Liver (tissue), 9 donors: ENCODE measurements around the gene GATA5. TPM values are rescaled to one million over a fixed set of nuclear protein-coding genes. Genes with fewer than 3 reads are reported as not detected.

Experiments used
- DNase-seq: peaks from one replicate; pipeline ENCODE4 v3.0.0-alpha.2; 2017; ENCODE audit warnings: low spot score
- H3K27ac ChIP-seq, 2 donors: one replicate each; pipeline ENCODE4 v1.7.0; 2013; ENCODE audit warnings: inconsistent platforms in 2 of 2, low read length in 2 of 2, control low read depth in 1 of 2, low read depth in 1 of 2, mild to moderate bottlenecking in 1 of 2
- H3K27me3 ChIP-seq, 4 donors: one replicate each; pipeline versions ENCODE4 v1.6.1 to v1.7.0; 2013; ENCODE audit warnings: low read length in 3 of 4, inconsistent platforms in 1 of 4, mild to moderate bottlenecking in 1 of 4, moderate library complexity in 1 of 4; ENCODE audit not compliant: control insufficient read depth in 4 of 4, insufficient read depth in 4 of 4
- H3K36me3 ChIP-seq, 4 donors: one replicate each; pipeline versions ENCODE4 v1.6.1 to v1.7.0; 2013; ENCODE audit warnings: low read length in 3 of 4, mild to moderate bottlenecking in 3 of 4, low read depth in 1 of 4, moderate library complexity in 1 of 4; ENCODE audit not compliant: control insufficient read depth in 4 of 4, insufficient read depth in 3 of 4
- H3K4me1 ChIP-seq, 4 donors: one replicate each; pipeline versions ENCODE4 v1.6.1 to v1.7.0; 2013; ENCODE audit warnings: low read length in 3 of 4, mild to moderate bottlenecking in 3 of 4, moderate library complexity in 1 of 4; ENCODE audit not compliant: control insufficient read depth in 4 of 4, insufficient read depth in 4 of 4
- H3K4me3 ChIP-seq, 3 donors: one replicate each; pipeline versions ENCODE4 v1.6.1 to v1.7.0; 2013; ENCODE audit warnings: low read length in 3 of 3, control low read depth in 1 of 3, low read depth in 1 of 3, mild to moderate bottlenecking in 1 of 3
- H3K9ac ChIP-seq, 2 donors: one replicate each; pipeline ENCODE4 v1.7.0; 2013; ENCODE audit warnings: low read length in 2 of 2, mild to moderate bottlenecking in 2 of 2, moderate library complexity in 2 of 2, control low read depth in 1 of 2, low read depth in 1 of 2
- H3K9me3 ChIP-seq, 4 donors: one replicate each; pipeline versions ENCODE4 v1.6.1 to v1.7.0; 2013; ENCODE audit warnings: low read length in 3 of 4; ENCODE audit not compliant: control insufficient read depth in 4 of 4
- ATF3 ChIP-seq: IDR thresholded peaks from 2 replicates; pipeline ENCODE4 v1.6.1; 2016; ENCODE audit warnings: antibody characterized with exemption
- CTCF ChIP-seq: fragments of 150-350 bp; IDR thresholded peaks from 2 replicates; pipeline ENCODE4 v1.5.1; 2017; ENCODE audit warnings: improper control_type of control experiment, low read depth, low read length; ENCODE audit not compliant: missing input control
- EGR1 ChIP-seq, 2 donors: IDR thresholded peaks; 2 replicates each; pipeline ENCODE4 v1.6.1; 2016 to 2018; ENCODE audit warnings: antibody characterized with exemption in 2 of 2, low read depth in 2 of 2
- FOXA1 ChIP-seq: IDR thresholded peaks from 2 replicates; pipeline ENCODE4 v1.6.1; 2016; ENCODE audit warnings: antibody characterized with exemption
- FOXA2 ChIP-seq: IDR thresholded peaks from 2 replicates; pipeline ENCODE4 v1.6.1; 2016; ENCODE audit warnings: antibody characterized with exemption
- GABPA ChIP-seq, 2 donors: IDR thresholded peaks in 1 of 2; conservative IDR thresholded peaks in 1 of 2; 2 replicates each; pipeline ENCODE4 v1.6.1; 2016; ENCODE audit warnings: antibody characterized with exemption in 2 of 2, mild to moderate bottlenecking in 1 of 2, moderate library complexity in 1 of 2
- HNF4A ChIP-seq, 2 donors: conservative IDR thresholded peaks; 2 replicates each; pipeline ENCODE4 v1.6.1; 2016; ENCODE audit warnings: antibody characterized with exemption in 2 of 2, mild to moderate bottlenecking in 2 of 2
- HNF4G ChIP-seq: IDR thresholded peaks from 2 replicates; pipeline ENCODE4 v1.6.1; 2016; ENCODE audit warnings: antibody characterized with exemption
- JUND ChIP-seq, 2 donors: IDR thresholded peaks; 2 replicates each; pipeline ENCODE4 v1.6.1; 2016; ENCODE audit warnings: antibody characterized with exemption in 2 of 2
- MAX ChIP-seq: IDR thresholded peaks from 2 replicates; pipeline ENCODE4 v1.6.1; 2016; ENCODE audit warnings: antibody characterized with exemption
- NR2F2 ChIP-seq: IDR thresholded peaks from 2 replicates; pipeline ENCODE4 v1.6.1; 2016; ENCODE audit warnings: antibody characterized with exemption
- RAD21 ChIP-seq, 2 donors: IDR thresholded peaks; 2 replicates each; pipeline ENCODE4 v1.6.1; 2016; ENCODE audit warnings: antibody characterized with exemption in 2 of 2, mild to moderate bottlenecking in 2 of 2
- REST ChIP-seq: IDR thresholded peaks from 2 replicates; pipeline ENCODE4 v1.6.1; 2016; ENCODE audit warnings: antibody characterized with exemption, mild to moderate bottlenecking
- RXRA ChIP-seq, 2 donors: IDR thresholded peaks; 2 replicates each; pipeline ENCODE4 v1.6.1; 2017 to 2018; ENCODE audit warnings: antibody characterized with exemption in 2 of 2, mild to moderate bottlenecking in 1 of 2
- SP1 ChIP-seq: IDR thresholded peaks from 2 replicates; pipeline ENCODE4 v1.6.1; 2018; ENCODE audit warnings: antibody characterized with exemption, mild to moderate bottlenecking
- TAF1 ChIP-seq: conservative IDR thresholded peaks from 2 replicates; pipeline ENCODE4 v1.6.1; 2016; ENCODE audit warnings: antibody characterized with exemption, mild to moderate bottlenecking
- YY1 ChIP-seq: IDR thresholded peaks from 2 replicates; pipeline ENCODE4 v1.6.1; 2016; ENCODE audit warnings: antibody characterized with exemption, mild to moderate bottlenecking
- ZBTB33 ChIP-seq: IDR thresholded peaks from 2 replicates; pipeline ENCODE4 v1.6.1; 2016; ENCODE audit warnings: antibody characterized with exemption
- WGBS: extraction: QIAGEN DNeasy Blood & Tissue Kit; methylation state at CpG from one replicate; pipeline ENCODE4 v1.1.7; 2013; 5-methylcytosine and 5-hydroxymethylcytosine counted together
- polyA plus RNA-seq, 2 donors: library from polyadenylated mRNA; stranded (reverse) in 1 of 2; unstranded in 1 of 2; fragments of 200-250 nt in 1 of 2; fragments of >200 nt in 1 of 2; fragmentation: Nextera tagmentation in 1 of 2; extraction: Ambion mirVana in 1 of 2; gene quantifications; one replicate each; pipeline versions ENCODE4 v1.2.1 to v1.2.3, GENCODE V29; 2013 to 2015
- total RNA-seq, 2 donors: library from RNA; depleted of rRNA; stranded (reverse); fragments of >200 nt; gene quantifications; one replicate each; pipeline ENCODE4 v1.2.3, GENCODE V29; 2014
- donor health status: healthy.
- donor health status: healthy.
- donor health status: healthy.
- donor health status: healthy.
- donor health status: healthy.

GATA5 gene
- total and polyA plus RNA-seq, 4 donors, result 0.25 to 6.1 (median 0.34) TPM

DNA sequence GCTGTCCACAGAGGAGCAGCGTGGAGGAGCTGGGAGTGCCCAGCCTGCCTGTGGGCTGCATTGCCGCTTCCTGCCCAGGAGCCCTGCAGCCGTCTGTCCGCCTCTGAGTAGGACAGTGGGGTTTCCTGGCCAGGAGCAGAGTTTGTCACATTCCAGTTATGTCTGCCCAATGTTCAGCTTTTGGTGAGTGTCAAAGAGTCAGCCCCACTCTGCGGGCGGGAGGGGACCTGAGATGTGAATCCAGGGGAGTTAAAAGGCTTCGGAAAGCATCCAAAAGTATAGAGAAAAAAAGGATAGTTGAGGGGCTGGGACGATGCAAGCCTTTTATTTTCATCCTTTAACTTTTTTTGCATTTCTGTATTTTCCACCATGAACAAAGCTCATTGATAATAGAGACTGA lies 7.2 kb upstream of the GATA5 start:
- H3K36me3 ChIP-seq, result no peaks in the 10 kb centered on the region
- peaks cover 0 to 12% (median under 1%) of the 10 kb centered on the region in 4 donors for H3K27me3 ChIP-seq
- peaks cover 0 to 7% (median 1%) of the 10 kb centered on the region in 4 donors for H3K4me1 ChIP-seq
- no peaks in the 10 kb centered on the region for H3K9me3 ChIP-seq
- no peak for TF ChIP-seq RAD21 (IDR thresholded peaks at IDR 0.05)
- TF ChIP-seq HNF4G, result no peak
- no peak for TF ChIP-seq SP1
- no peak for TF ChIP-seq HNF4A (conservative IDR thresholded peaks at IDR 0.05)
- TF ChIP-seq GABPA (IDR thresholded peaks at IDR 0.05 in 1 of 2, conservative IDR thresholded peaks at IDR 0.05 in 1 of 2), result no peak
- TF ChIP-seq MAX, result no peak
- no peak for TF ChIP-seq NR2F2
- no peak for TF ChIP-seq ATF3
- no peak for TF ChIP-seq RXRA (IDR thresholded peaks at IDR 0.05)
- no peak for TF ChIP-seq JUND (IDR thresholded peaks at IDR 0.05)
- no peak for TF ChIP-seq ZBTB33
- TF ChIP-seq TAF1, result no peak
- TF ChIP-seq FOXA1, result no peak
- TF ChIP-seq REST, result no peak
- TF ChIP-seq YY1, result no peak
- TF ChIP-seq FOXA2, result no peak
- DNase-seq, result no peak
- H3K27ac ChIP-seq, result no peak overlapping the region
- no peak overlapping the region for H3K4me3 ChIP-seq
- 46% methylated on average over 8 of the region's 8 CpGs for WGBS
- no peak overlapping the region for H3K9ac ChIP-seq

GRCh38 chr20:62482146-62482809 lies 6.5 kb upstream of the GATA5 start:
- H3K4me1 ChIP-seq, result peaks cover 0 to 7% (median 1%) of the 10 kb centered on the region in 4 donors
- H3K27me3 ChIP-seq, result peaks cover 0 to 12% (median 2%) of the 10 kb centered on the region in 4 donors
- DNase-seq, result no peak
- TF ChIP-seq GABPA (IDR thresholded peaks at IDR 0.05 in 1 of 2, conservative IDR thresholded peaks at IDR 0.05 in 1 of 2), result no peak
- TF ChIP-seq HNF4G, result no peak
- TF ChIP-seq RXRA (IDR thresholded peaks at IDR 0.05), result no peak
- no peak for TF ChIP-seq CTCF
- TF ChIP-seq JUND (IDR thresholded peaks at IDR 0.05), result no peak
- TF ChIP-seq YY1, result no peak
- TF ChIP-seq SP1, result no peak
- no peak for TF ChIP-seq EGR1 (IDR thresholded peaks at IDR 0.05; ENCODE audit: low read depth in 2 of 2)
- H3K27ac ChIP-seq, result no peak overlapping the region
- no peaks in the 10 kb centered on the region for H3K36me3 ChIP-seq
- WGBS, result 14% methylated on average over 25 of the region's 25 CpGs
- H3K9me3 ChIP-seq, result no peaks in the 10 kb centered on the region
- H3K9ac ChIP-seq, result no peak overlapping the region
- no peak overlapping the region for H3K4me3 ChIP-seq
